ENCODE results near the gene SNX19. TPM values are rescaled to one million over a fixed set of nuclear protein-coding genes. Genes with fewer than 3 reads are reported as not detected.

SNX19 gene, protein sequence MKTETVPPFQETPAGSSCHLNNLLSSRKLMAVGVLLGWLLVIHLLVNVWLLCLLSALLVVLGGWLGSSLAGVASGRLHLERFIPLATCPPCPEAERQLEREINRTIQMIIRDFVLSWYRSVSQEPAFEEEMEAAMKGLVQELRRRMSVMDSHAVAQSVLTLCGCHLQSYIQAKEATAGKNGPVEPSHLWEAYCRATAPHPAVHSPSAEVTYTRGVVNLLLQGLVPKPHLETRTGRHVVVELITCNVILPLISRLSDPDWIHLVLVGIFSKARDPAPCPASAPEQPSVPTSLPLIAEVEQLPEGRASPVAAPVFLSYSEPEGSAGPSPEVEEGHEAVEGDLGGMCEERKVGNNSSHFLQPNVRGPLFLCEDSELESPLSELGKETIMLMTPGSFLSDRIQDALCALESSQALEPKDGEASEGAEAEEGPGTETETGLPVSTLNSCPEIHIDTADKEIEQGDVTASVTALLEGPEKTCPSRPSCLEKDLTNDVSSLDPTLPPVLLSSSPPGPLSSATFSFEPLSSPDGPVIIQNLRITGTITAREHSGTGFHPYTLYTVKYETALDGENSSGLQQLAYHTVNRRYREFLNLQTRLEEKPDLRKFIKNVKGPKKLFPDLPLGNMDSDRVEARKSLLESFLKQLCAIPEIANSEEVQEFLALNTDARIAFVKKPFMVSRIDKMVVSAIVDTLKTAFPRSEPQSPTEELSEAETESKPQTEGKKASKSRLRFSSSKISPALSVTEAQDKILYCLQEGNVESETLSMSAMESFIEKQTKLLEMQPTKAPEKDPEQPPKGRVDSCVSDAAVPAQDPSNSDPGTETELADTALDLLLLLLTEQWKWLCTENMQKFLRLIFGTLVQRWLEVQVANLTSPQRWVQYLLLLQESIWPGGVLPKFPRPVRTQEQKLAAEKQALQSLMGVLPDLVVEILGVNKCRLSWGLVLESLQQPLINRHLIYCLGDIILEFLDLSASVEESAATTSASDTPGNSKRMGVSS
- 10 to 100 TPM; 42.7 to 61.1 (median 57.2) TPM for total RNA-seq
- 49.6 TPM for total RNA-seq (2013)
- total RNA-seq = 54.3 to 163 (median 91.8) reads per million in 29 experiments

DNA sequence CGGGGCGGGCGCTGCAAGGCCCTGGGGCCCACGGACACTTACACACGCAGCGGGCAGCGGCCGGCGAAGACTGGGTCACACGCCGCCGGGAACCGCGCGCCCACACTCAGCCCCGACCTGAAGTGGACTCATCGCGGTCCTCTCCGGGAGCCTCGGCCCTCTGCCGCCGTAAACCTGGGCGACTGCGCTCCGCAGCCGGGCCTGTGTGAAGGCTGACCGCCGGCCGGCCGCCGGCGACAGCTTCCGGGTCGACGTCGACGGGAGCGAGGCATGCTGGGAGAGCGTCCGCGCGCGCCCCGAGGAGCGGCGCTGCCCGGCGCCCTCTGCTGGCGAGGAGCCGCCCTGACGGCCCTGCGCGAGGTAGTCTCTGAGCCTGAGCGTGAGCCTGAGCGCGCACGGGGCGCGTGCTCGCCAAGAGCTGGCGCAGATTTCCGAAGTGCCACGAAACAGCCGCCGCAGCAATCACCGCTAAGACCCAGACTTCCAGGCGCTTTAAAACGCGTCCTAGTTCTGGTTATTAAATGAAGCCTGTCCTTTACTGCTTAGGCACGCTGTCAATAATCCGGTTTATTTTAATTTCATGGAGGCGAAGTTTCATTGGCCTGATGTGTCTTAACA is at the start of gene SNX19:
TSS of gene SNX19 (minus strand) at position 242 of the 618 bp plus-strand sequence. CDS start 540 bp downstream, outside the sequence.
- peaks cover 0 to 10% of the 10 kb centered on the region in 2 experiments for H3K27me3 ChIP-seq (replicated peaks in 1 of 2; ENCODE audit: control insufficient read depth in 2 of 2, extremely low read depth in 1 of 2, insufficient read depth in 2 of 2, low read length in 1 of 2)
- H3K4me1 ChIP-seq (ENCODE audit: control insufficient read depth in 1 of 2, extremely low read depth in 1 of 2, insufficient read depth in 2 of 2, low read length in 2 of 2) = peaks cover 3 to 32% of the 10 kb centered on the region in 2 experiments
- peak within 1 kb of the TSS; percentile 77 for H3K27ac ChIP-seq (ENCODE audit: low read length)
- DNase-seq (peak; percentile 78 to 95 (median 86)), ATAC-seq (replicated peaks in 1 of 4) (peak; percentile 99 to 100 (median 99))
- Mint-ChIP-seq H3K27ac (peak within 1 kb of the TSS; percentile 90 to 94), H3K36me3 (peaks cover 33% of the 10 kb centered on the region), H3K9me3 (peaks cover 5 to 25% (median 8%) of the 10 kb centered on the region in 3 donors), H3K4me1 (peaks cover 12 to 48% (median 37%) of the 10 kb centered on the region in 3 donors), H3K4me3 (peak within 1 kb of the TSS; percentile 82 to 84 (median 83)), H3K27me3 (peaks cover 11 to 13% of the 10 kb centered on the region in 2 donors)
- peak within 1 kb of the TSS; percentile 75 to 83 for H3K4me3 ChIP-seq (ENCODE audit: control insufficient read depth in 1 of 2, extremely low read depth in 1 of 2, low read length in 1 of 2)
- H3K9me3 ChIP-seq = no peaks in the 10 kb centered on the region
- CTCF ChIA-PET = interaction anchor here (0.6 to 1.5 kb wide), 10 partner anchors 10 to 485 kb away, joined by 3 to 5 read pairs (median 3); no protein-coding TSS in a partner anchor
- H3K36me3 ChIP-seq (ENCODE audit: control insufficient read depth in 2 of 2, extremely low read depth in 1 of 2, insufficient read depth in 1 of 2, low read length in 1 of 2) = peaks cover 3 to 13% of the 10 kb centered on the region in 2 donors
- under 1% methylated on average over 69 of the region's 72 CpGs for WGBS (ENCODE audit: insufficient coverage)
- POLR2A ChIA-PET = interaction anchor here in 1 of 2 donors (0.6 kb wide), 1 partner anchor 639 kb away, joined by 3 read pairs; no protein-coding TSS in a partner anchor

DNA sequence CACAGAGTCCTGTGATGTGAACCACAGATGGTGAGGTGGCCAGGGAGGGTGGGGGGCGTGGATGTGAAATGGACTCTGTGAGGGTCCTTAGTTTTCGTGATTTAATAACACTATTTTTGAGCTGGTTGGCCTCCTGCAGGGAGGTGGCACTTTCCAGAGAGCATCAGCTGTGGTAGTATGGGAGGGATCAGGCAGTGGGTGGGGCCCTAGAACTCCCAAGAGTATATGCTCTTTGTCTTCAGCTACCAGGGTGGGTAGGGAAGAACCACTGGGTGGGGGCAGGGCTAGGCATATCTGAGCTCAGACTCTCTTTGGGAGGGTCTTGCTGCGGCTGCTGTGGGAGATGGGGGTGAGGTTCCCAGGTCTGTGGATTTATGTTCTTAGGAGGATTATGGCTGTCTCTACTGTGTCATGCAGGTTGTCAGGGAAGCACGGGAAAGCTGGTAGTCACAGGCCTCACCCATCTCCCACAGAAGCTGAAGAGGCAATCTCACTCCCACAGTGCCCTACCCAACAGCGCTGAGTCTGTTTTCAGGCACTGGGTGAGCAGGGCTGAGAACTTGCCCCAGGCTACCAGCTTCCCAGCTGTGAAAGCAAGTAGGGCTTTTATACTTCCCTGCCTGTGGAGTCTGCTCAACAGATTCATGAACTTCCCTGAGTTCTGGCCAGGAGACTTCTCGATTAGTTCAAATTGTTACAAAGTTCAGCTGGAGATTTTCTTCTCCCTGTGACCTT is 47.9 kb upstream of the SNX19 start:
- peaks cover 11 to 13% of the 10 kb centered on the region in 2 donors for H3K27me3 Mint-ChIP-seq
- H3K4me1 ChIP-seq (ENCODE audit: control insufficient read depth in 1 of 2, extremely low read depth in 1 of 2, insufficient read depth in 2 of 2, low read length in 2 of 2) = no peaks in the 10 kb centered on the region
- H3K4me3 Mint-ChIP-seq = no peak overlapping the region
- ATAC-seq (replicated peaks in 1 of 4) (no peak), DNase-seq (no peak)
- CTCF ChIA-PET = no interaction called here
- no peaks in the 10 kb centered on the region for H3K36me3 ChIP-seq (ENCODE audit: control insufficient read depth in 2 of 2, extremely low read depth in 1 of 2, insufficient read depth in 1 of 2, low read length in 1 of 2)
- H3K27me3 ChIP-seq (replicated peaks in 1 of 2; ENCODE audit: control insufficient read depth in 2 of 2, extremely low read depth in 1 of 2, insufficient read depth in 2 of 2, low read length in 1 of 2) = no peaks in the 10 kb centered on the region
- no peaks in the 10 kb centered on the region for H3K4me1 Mint-ChIP-seq
- no peak overlapping the region for H3K27ac ChIP-seq (ENCODE audit: low read length)
- no peak overlapping the region for H3K4me3 ChIP-seq (ENCODE audit: control insufficient read depth in 1 of 2, extremely low read depth in 1 of 2, low read length in 1 of 2)
- POLR2A ChIA-PET = interaction anchor here in 1 of 2 donors (0.5 kb wide), 1 partner anchor 80 kb away, joined by 3 read pairs; no protein-coding TSS in a partner anchor
- H3K9me3 ChIP-seq = no peaks in the 10 kb centered on the region
- WGBS (ENCODE audit: insufficient coverage) = 79% methylated on average over 4 of the region's 6 CpGs
- H3K36me3 Mint-ChIP-seq = no peaks in the 10 kb centered on the region
- H3K27ac Mint-ChIP-seq = no peak overlapping the region
- H3K9me3 Mint-ChIP-seq = peaks cover 0 to 10% (median 7%) of the 10 kb centered on the region in 3 donors

DNA sequence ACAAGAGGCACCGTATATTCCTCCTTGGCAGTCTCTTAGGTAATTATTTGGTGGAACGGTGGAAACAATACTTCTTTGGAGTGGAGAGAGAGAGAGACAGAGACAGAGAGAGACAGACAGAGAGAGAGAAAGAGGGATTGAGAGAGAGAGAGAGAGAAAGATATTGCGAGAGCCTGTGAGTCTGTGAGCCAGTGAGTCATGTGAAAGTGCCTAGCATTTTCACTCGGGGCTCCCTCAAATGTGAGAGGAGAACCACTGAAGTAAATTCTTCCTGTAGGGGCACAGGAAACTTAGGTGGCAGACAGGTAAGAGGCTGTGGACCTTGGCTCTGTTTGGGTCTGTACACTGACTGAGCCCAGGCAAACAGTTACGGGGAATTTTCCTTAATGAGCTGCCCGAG is 31.6 kb upstream of the SNX19 start:
- ATAC-seq (replicated peaks in 1 of 4) (no peak), DNase-seq (no peak)
- WGBS (ENCODE audit: insufficient coverage) = 95% methylated on average over 4 of the region's 6 CpGs
- H3K36me3 Mint-ChIP-seq = no peaks in the 10 kb centered on the region
- H3K27ac Mint-ChIP-seq = no peak overlapping the region
- H3K4me1 Mint-ChIP-seq = peaks cover 7 to 14% (median 11%) of the 10 kb centered on the region in 3 donors
- H3K4me3 ChIP-seq (ENCODE audit: control insufficient read depth in 1 of 2, extremely low read depth in 1 of 2, low read length in 1 of 2) = no peak overlapping the region
- ChIA-PET POLR2A (no interaction called here), CTCF (no interaction called here)
- no peak overlapping the region for H3K4me3 Mint-ChIP-seq
- H3K4me1 ChIP-seq (ENCODE audit: control insufficient read depth in 1 of 2, extremely low read depth in 1 of 2, insufficient read depth in 2 of 2, low read length in 2 of 2) = no peaks in the 10 kb centered on the region
- H3K27me3 Mint-ChIP-seq = peaks cover 16 to 21% of the 10 kb centered on the region in 2 donors
- H3K9me3 ChIP-seq = no peaks in the 10 kb centered on the region
- no peak overlapping the region for H3K27ac ChIP-seq (ENCODE audit: low read length)
- H3K9me3 Mint-ChIP-seq = no peaks in the 10 kb centered on the region
- no peaks in the 10 kb centered on the region for H3K36me3 ChIP-seq (ENCODE audit: control insufficient read depth in 2 of 2, extremely low read depth in 1 of 2, insufficient read depth in 1 of 2, low read length in 1 of 2)
- H3K27me3 ChIP-seq (replicated peaks in 1 of 2; ENCODE audit: control insufficient read depth in 2 of 2, extremely low read depth in 1 of 2, insufficient read depth in 2 of 2, low read length in 1 of 2) = no peaks in the 10 kb centered on the region

DNA sequence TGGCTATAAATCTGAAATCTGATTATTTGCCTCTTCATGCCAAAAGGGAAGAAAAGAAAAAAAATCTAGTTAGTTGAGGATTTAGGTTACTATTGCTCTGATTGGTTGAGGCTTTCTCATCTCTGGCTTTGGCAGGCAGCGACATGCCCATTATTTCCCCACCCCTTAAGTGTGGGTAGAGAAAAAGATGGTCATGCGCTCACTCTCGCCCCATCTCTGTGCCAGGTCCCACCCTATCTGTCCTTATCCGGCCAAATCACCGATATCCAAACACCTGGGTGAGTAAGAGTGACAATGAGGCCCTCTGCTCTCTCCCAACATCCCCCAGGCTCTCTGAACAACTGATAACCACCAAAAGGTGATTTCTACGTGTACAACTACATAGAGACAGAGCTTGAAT is 31.2 kb upstream of the SNX19 start:
- Histone ChIP-seq H3K4me1 (ENCODE audit: control insufficient read depth in 1 of 2, extremely low read depth in 1 of 2, insufficient read depth in 2 of 2, low read length in 2 of 2) (no peaks in the 10 kb centered on the region), H3K36me3 (ENCODE audit: control insufficient read depth in 2 of 2, extremely low read depth in 1 of 2, insufficient read depth in 1 of 2, low read length in 1 of 2) (no peaks in the 10 kb centered on the region), H3K27me3 (replicated peaks in 1 of 2; ENCODE audit: control insufficient read depth in 2 of 2, extremely low read depth in 1 of 2, insufficient read depth in 2 of 2, low read length in 1 of 2) (no peaks in the 10 kb centered on the region), H3K4me3 (ENCODE audit: control insufficient read depth in 1 of 2, extremely low read depth in 1 of 2, low read length in 1 of 2) (no peak overlapping the region), H3K9me3 (no peaks in the 10 kb centered on the region), H3K27ac (ENCODE audit: low read length) (no peak overlapping the region)
- no peak for DNase-seq
- no peaks in the 10 kb centered on the region for H3K9me3 Mint-ChIP-seq
- no peak overlapping the region for H3K27ac Mint-ChIP-seq
- ChIA-PET CTCF (no interaction called here), POLR2A (no interaction called here)
- H3K36me3 Mint-ChIP-seq = no peaks in the 10 kb centered on the region
- H3K4me3 Mint-ChIP-seq = no peak overlapping the region
- no CpG with 5 or more reads among the region's 6 CpGs for WGBS (ENCODE audit: insufficient coverage)
- ATAC-seq (replicated peaks in 1 of 4) = no peak
- H3K27me3 Mint-ChIP-seq = peaks cover 16 to 21% of the 10 kb centered on the region in 2 donors
- peaks cover 7 to 14% (median 11%) of the 10 kb centered on the region in 3 donors for H3K4me1 Mint-ChIP-seq

DNA sequence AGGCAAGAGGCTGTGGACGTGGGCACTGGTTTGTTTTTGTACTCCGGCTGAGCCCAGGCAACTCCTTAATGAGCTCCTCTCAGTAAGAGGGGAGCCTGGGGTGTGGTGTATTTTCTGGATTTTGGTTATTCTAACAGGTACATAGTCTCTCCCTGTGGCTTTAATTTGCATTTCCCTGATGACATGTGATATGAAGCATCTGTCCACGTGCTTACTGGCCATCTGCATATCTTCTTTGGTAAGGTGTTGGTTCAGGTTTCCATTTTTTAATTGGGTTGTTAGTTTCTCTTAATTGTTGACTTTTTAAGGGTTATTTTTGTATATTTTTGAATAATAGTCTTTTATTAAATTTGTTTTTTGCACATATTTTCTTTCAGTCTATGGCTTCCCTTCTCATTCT is 30.8 kb upstream of the SNX19 start:
- H3K9me3 ChIP-seq = no peaks in the 10 kb centered on the region
- H3K4me3 ChIP-seq (ENCODE audit: control insufficient read depth in 1 of 2, extremely low read depth in 1 of 2, low read length in 1 of 2) = no peak overlapping the region
- ATAC-seq (replicated peaks in 1 of 4) = no peak
- Mint-ChIP-seq H3K27me3 (peaks cover 16 to 21% of the 10 kb centered on the region in 2 donors), H3K4me3 (no peak overlapping the region), H3K27ac (no peak overlapping the region), H3K36me3 (no peaks in the 10 kb centered on the region), H3K4me1 (peaks cover 7 to 14% (median 11%) of the 10 kb centered on the region in 3 donors), H3K9me3 (no peaks in the 10 kb centered on the region)
- WGBS (ENCODE audit: insufficient coverage) = 63% methylated on average over 3 of the region's 3 CpGs
- no peak for DNase-seq
- ChIA-PET CTCF (no interaction called here), POLR2A (no interaction called here)
- no peak overlapping the region for H3K27ac ChIP-seq (ENCODE audit: low read length)
- H3K27me3 ChIP-seq (replicated peaks in 1 of 2; ENCODE audit: control insufficient read depth in 2 of 2, extremely low read depth in 1 of 2, insufficient read depth in 2 of 2, low read length in 1 of 2) = no peaks in the 10 kb centered on the region
- no peaks in the 10 kb centered on the region for H3K36me3 ChIP-seq (ENCODE audit: control insufficient read depth in 2 of 2, extremely low read depth in 1 of 2, insufficient read depth in 1 of 2, low read length in 1 of 2)
- no peaks in the 10 kb centered on the region for H3K4me1 ChIP-seq (ENCODE audit: control insufficient read depth in 1 of 2, extremely low read depth in 1 of 2, insufficient read depth in 2 of 2, low read length in 2 of 2)
